HepG2 (cell line): ENCODE data around the gene MMP24OS. TPM values are rescaled to one million over a fixed set of nuclear protein-coding genes. Genes with fewer than 3 reads are reported as not detected.

ENCODE experiments used
- ATAC-seq: fragments of 200-7000 bp; cut with Tn5 transposase; 3 replicates; pipeline ENCODE4 v1.9.1; 2020; ENCODE audit warnings: mild to moderate bottlenecking, moderate library complexity
- BruUV-seq: library from RNA; stranded (reverse); fragments of 400-500 nt; replicated peaks from 2 replicates; lab custom pipeline; 2021; lab: Mats Ljungman, UMichigan
- CTCF ChIA-PET: fragments of 300-600 bp; formaldehyde crosslinking; extraction: SDS; loops from one replicate; lab custom pipeline; 2021; ENCODE audit warnings: low total read pairs, inconsistent platforms, low intra/inter-chr PET ratio; lab: Yijun Ruan, JAX
- POLR2A ChIA-PET: fragments of 350-600 bp; sonication (Branson Sonifier 250); formaldehyde crosslinking; loops from one replicate; lab custom pipeline; 2020; ENCODE audit warnings: antibody characterized with exemption, inconsistent platforms; lab: Yijun Ruan, JAX
- DNase-seq: peaks from one replicate; pipeline ENCODE4 v3.0.0-alpha.2; 2015; ENCODE audit warnings: low spot score
- FAIRE-seq: peaks from 3 replicates; lab custom pipeline; 2011; peaks lifted over from hg19 to GRCh38; lab: Jason Lieb, UNC
- H2AFZ ChIP-seq: one replicate; pipeline ENCODE4 v1.6.1; 2011; ENCODE audit warnings: low read length, inconsistent platforms
- H3K27ac ChIP-seq: fragments of 300-600 bp; 3 replicates; pipeline ENCODE4 v1.8.0; 2011; ENCODE audit warnings: mixed run types, mild to moderate bottlenecking, mixed read lengths, low read length, inconsistent platforms; ENCODE audit not compliant: insufficient read depth; ENCODE audit errors: extremely low read length
- H3K27me3 ChIP-seq, 2 experiments: fragments of 200-600 bp in 1 of 2; 2 replicates in 1 of 2; 3 replicates in 1 of 2; pipeline versions ENCODE4 v1.6.0 to v1.8.0; 2011; ENCODE audit warnings: low read length in 2 of 2, mild to moderate bottlenecking in 2 of 2, moderate library complexity in 2 of 2, inconsistent platforms in 1 of 2; ENCODE audit not compliant: insufficient read depth in 2 of 2, control insufficient read depth in 1 of 2
- H3K36me3 ChIP-seq, 2 experiments: fragments of 200-600 bp in 1 of 2; replicated peaks in 1 of 2; 2 replicates in 1 of 2; 3 replicates in 1 of 2; pipeline versions ENCODE4 v1.5.1 to v1.8.0; 2011; ENCODE audit warnings: low read length in 2 of 2, inconsistent platforms in 1 of 2; ENCODE audit not compliant: insufficient read depth in 2 of 2, control insufficient read depth in 1 of 2
- H3K4me1 ChIP-seq: 2 replicates; pipeline ENCODE4 v1.5.1; 2012; ENCODE audit warnings: low read length, inconsistent platforms; ENCODE audit not compliant: insufficient read depth
- H3K4me2 ChIP-seq: 2 replicates; pipeline ENCODE4 v1.6.0; 2011; ENCODE audit warnings: low read depth, low read length, inconsistent platforms
- H3K4me3 ChIP-seq, 3 experiments: fragments of 200-600 bp in 1 of 3; sonication (generic), shearing (Covaris generic) in 1 of 3; replicated peaks in 1 of 3; 2 replicates each; pipeline ENCODE4 v1.5.1; 2011 to 2016; ENCODE audit warnings: low read length in 3 of 3, inconsistent platforms in 2 of 3, low read depth in 2 of 3, mild to moderate bottlenecking in 2 of 3, control low read depth in 1 of 3, mixed read lengths in 1 of 3; ENCODE audit not compliant: insufficient read depth in 1 of 3
- H3K79me2 ChIP-seq: one replicate; pipeline ENCODE4 v1.6.1; 2011; ENCODE audit warnings: low read length, inconsistent platforms; ENCODE audit not compliant: insufficient read depth
- H3K9ac ChIP-seq: 2 replicates; pipeline ENCODE4 v1.6.0; 2011; ENCODE audit warnings: mild to moderate bottlenecking, low read depth, low read length, inconsistent platforms; ENCODE audit not compliant: insufficient read depth
- H3K9me3 ChIP-seq: 2 replicates; pipeline ENCODE4 v1.5.1; 2012; ENCODE audit warnings: mild to moderate bottlenecking, low read length
- H4K20me1 ChIP-seq: 2 replicates; pipeline ENCODE4 v1.6.0; 2011; ENCODE audit warnings: inconsistent platforms, mild to moderate bottlenecking, low read length, moderate library complexity; ENCODE audit not compliant: insufficient read depth
- ADNP ChIP-seq: sonication (generic); formaldehyde crosslinking; IDR thresholded peaks from 2 replicates; pipeline ENCODE4 v1.4.0; 2020; ENCODE audit warnings: missing genetic modification reagents
- AKAP8 ChIP-seq: sonication (generic); formaldehyde crosslinking; IDR thresholded peaks from 2 replicates; pipeline ENCODE4 v1.5.1; 2020; ENCODE audit warnings: mild to moderate bottlenecking, missing genetic modification reagents
- ARNT ChIP-seq: fragments of 450-650 bp; IDR thresholded peaks from 2 replicates; pipeline ENCODE4 v1.6.1; 2017
- BHLHE40 ChIP-seq: IDR thresholded peaks from 2 replicates; pipeline ENCODE4 v1.6.1; 2011; ENCODE audit warnings: low read length, improper control_type of control experiment
- CENPX ChIP-seq: sonication (generic); formaldehyde crosslinking; IDR thresholded peaks from 2 replicates; pipeline ENCODE4 v1.9.0; 2021; ENCODE audit warnings: mild to moderate bottlenecking, missing genetic modification reagents, moderate library complexity
- HMGA1 ChIP-seq: sonication (generic); formaldehyde crosslinking; conservative IDR thresholded peaks from 2 replicates; pipeline ENCODE4 v1.4.0; 2020; ENCODE audit warnings: missing genetic modification reagents
- IKZF5 ChIP-seq: IDR thresholded peaks from 2 replicates; pipeline ENCODE4 v1.6.1; 2018; ENCODE audit warnings: missing genetic modification reagents, mild to moderate bottlenecking, missing compliant biosample characterization
- MTERF4 ChIP-seq: sonication (generic); formaldehyde crosslinking; IDR thresholded peaks from 2 replicates; pipeline ENCODE4 v1.8.0; 2023; ENCODE audit warnings: mild to moderate bottlenecking, missing genetic modification reagents
- NR2F6 ChIP-seq, 2 experiments: IDR thresholded peaks; 2 replicates each; pipeline ENCODE4 v1.6.1; 2016; ENCODE audit warnings: antibody characterized with exemption in 1 of 2, mild to moderate bottlenecking in 1 of 2
- PAXIP1 ChIP-seq: sonication (generic); formaldehyde crosslinking; conservative IDR thresholded peaks from 2 replicates; pipeline ENCODE4 v1.4.0; 2020; ENCODE audit warnings: mild to moderate bottlenecking, missing genetic modification reagents, moderate library complexity
- PLRG1 ChIP-seq: fragments of 450-650 bp; conservative IDR thresholded peaks from 2 replicates; pipeline ENCODE4 v1.6.1; 2016
- RFXAP ChIP-seq: sonication (generic); formaldehyde crosslinking; IDR thresholded peaks from 2 replicates; pipeline ENCODE4 v1.4.0; 2020; ENCODE audit warnings: missing genetic modification reagents, borderline replicate concordance
- SNRNP70 ChIP-seq: fragments of 200-400 bp; formaldehyde crosslinking; IDR thresholded peaks from 2 replicates; pipeline ENCODE4 v1.6.1; 2017; ENCODE audit warnings: mild to moderate bottlenecking, low read depth, low read length, moderate library complexity
- THAP8 ChIP-seq: sonication (generic); formaldehyde crosslinking; IDR thresholded peaks from 2 replicates; pipeline ENCODE4 v1.5.1; 2020; ENCODE audit warnings: missing genetic modification reagents, mild to moderate bottlenecking, borderline replicate concordance
- TMF1 ChIP-seq: sonication (generic); formaldehyde crosslinking; IDR thresholded peaks from 2 replicates; pipeline ENCODE4 v1.8.1; 2022; ENCODE audit warnings: low read depth, missing genetic modification reagents
- ZFX ChIP-seq: sonication (generic); formaldehyde crosslinking; IDR thresholded peaks from 2 replicates; pipeline ENCODE4 v1.4.0; 2020; ENCODE audit warnings: mild to moderate bottlenecking, low read depth, missing genetic modification reagents, moderate library complexity
- ZNF101 ChIP-seq: sonication (generic); formaldehyde crosslinking; IDR thresholded peaks from 2 replicates; pipeline ENCODE4 v1.4.0; 2020; ENCODE audit warnings: mild to moderate bottlenecking, low read depth, missing genetic modification reagents, borderline replicate concordance
- ZNF335 ChIP-seq: sonication (generic); formaldehyde crosslinking; IDR thresholded peaks from 2 replicates; pipeline ENCODE4 v1.4.0; 2020; ENCODE audit warnings: missing genetic modification reagents
- ZNF670 ChIP-seq: sonication (generic); formaldehyde crosslinking; IDR thresholded peaks from 2 replicates; pipeline ENCODE4 v1.8.0; 2022; ENCODE audit warnings: mild to moderate bottlenecking, missing genetic modification reagents, borderline replicate concordance
- ZNF703 ChIP-seq: sonication (generic); formaldehyde crosslinking; IDR thresholded peaks from 2 replicates; pipeline ENCODE4 v1.5.1; 2020; ENCODE audit warnings: missing genetic modification reagents, mild to moderate bottlenecking, moderate library complexity, borderline replicate concordance
- ZSCAN30 ChIP-seq: sonication (generic); formaldehyde crosslinking; IDR thresholded peaks from 2 replicates; pipeline ENCODE4 v1.5.0; 2020; ENCODE audit warnings: mild to moderate bottlenecking, missing genetic modification reagents
- WGBS: methylation state at CpG from one replicate; pipeline ENCODE4 v1.1.6; 2017; ENCODE audit warnings: low lambda C conversion rate; 5-methylcytosine and 5-hydroxymethylcytosine counted together
- in situ Hi-C: cut with HindIII; loops from 2 replicates; pipeline ENCODE4 v1.10.0; 2017; ENCODE audit warnings: low pct_unique_long_range_greater_than_20kb; ENCODE audit not compliant: extremely low pct_ligation_motif_present
- intact Hi-C: fragments of 100-400 bp; cut with micrococcal nuclease; formaldehyde crosslinking; loops from one replicate; pipeline ENCODE4 v1.10.0; 2022; ENCODE audit not compliant: unreplicated experiment
- polyA plus RNA-seq, 8 experiments: library from polyadenylated mRNA; depleted of rRNA in 3 of 8; stranded (reverse) in 7 of 8; unstranded in 1 of 8; fragments of >200 nt; fragmentation: Illumina TruSeq in 4 of 8; extraction: Trizol in 4 of 8; gene quantifications; 2 replicates each; pipeline versions ENCODE4 v1.2.1 to v1.2.3, GENCODE V29; 2011 to 2016; ENCODE audit warnings: low read depth in 4 of 8, missing spikeins in 1 of 8, mixed read lengths in 1 of 8; ENCODE audit not compliant: insufficient read depth in 1 of 8
- total RNA-seq, 5 experiments: library from RNA; depleted of rRNA; stranded (reverse); fragments of >200 nt; fragmentation: Illumina TruSeq; extraction: Trizol; gene quantifications; 2 replicates each; pipeline ENCODE4 v1.2.3, GENCODE V29; 2016; ENCODE audit warnings: low read depth in 1 of 5

Gene MMP24OS
- total and polyA plus RNA-seq, 2 of the 13 experiments (the other 11 are each of a cell fraction or from before 2014, with no cell fraction given) = 6.0 to 8.5 TPM

- no peaks in the 10 kb centered on the region for H3K79me2 ChIP-seq
- peaks cover 51% of the 10 kb centered on the region for H3K4me1 ChIP-seq
- peak overlapping the region; percentile 7 for H3K9ac ChIP-seq
- H3K9me3 ChIP-seq = no peaks in the 10 kb centered on the region
- no peak for DNase-seq
- H3K4me3 ChIP-seq = peak overlapping the region in 1 of 3 experiments; percentile 15; a peak in 1 of 6 replicates
- TSS peak; percentile 37 for BruUV-seq
- H3K27me3 ChIP-seq = no peaks in the 10 kb centered on the region
- no peak for FAIRE-seq
- intact Hi-C loops = loop anchor here (1.0 kb wide), 1 partner anchor 19 kb away; no protein-coding TSS in a partner anchor
- CTCF ChIA-PET = interaction anchor here (6.9 kb wide), 1 partner anchor 22 kb away, joined by 204 read pairs; no protein-coding TSS in a partner anchor
- peak overlapping the region; percentile 74 for H3K27ac ChIP-seq
- 33% methylated on average over 3 of the region's 3 CpGs for WGBS
- POLR2A ChIA-PET = interaction anchor here (0.8 to 3.9 kb wide), 17 partner anchors 9 to 291 kb away, joined by 3 to 78 read pairs (median 5); partner anchors contain the start of genes CEP250 and EIF6
- in situ Hi-C loops = no loop called here
- peak; percentile 64 for ATAC-seq
- H3K4me2 ChIP-seq = peak overlapping the region; percentile 54
- no peaks in the 10 kb centered on the region for H4K20me1 ChIP-seq
- no peaks in the 10 kb centered on the region for H3K36me3 ChIP-seq
- H2AFZ ChIP-seq = no peak overlapping the region
- TF ChIP-seq TMF1 = no peak
- TF ChIP-seq ZNF101 (CRISPR knock-in tag) = peak; percentile 31; the same call in 1 of the 2 replicates
- TF ChIP-seq ZNF703 (CRISPR knock-in tag) = no peak
- 0 out of 2 replicates have a peak, but pooled peaks have one; percentile 19 for TF ChIP-seq AKAP8 (CRISPR knock-in tag)
- no peak for TF ChIP-seq SNRNP70
- TF ChIP-seq RFXAP (CRISPR knock-in tag) = no peak
- TF ChIP-seq ADNP (CRISPR knock-in tag) = no peak
- no peak for TF ChIP-seq ZNF670 (CRISPR knock-in tag)
- no peak for TF ChIP-seq PLRG1
- TF ChIP-seq IKZF5 (CRISPR knock-in tag) = no peak
- TF ChIP-seq ZNF335 (CRISPR knock-in tag) = no peak
- TF ChIP-seq NR2F6 (IDR thresholded peaks at IDR 0.05) = no peak
- TF ChIP-seq NR2F6 (CRISPR knock-in tag; IDR thresholded peaks at IDR 0.05) = no peak
- no peak for TF ChIP-seq THAP8 (CRISPR knock-in tag)
- no peak for TF ChIP-seq ZFX (CRISPR knock-in tag)
- TF ChIP-seq CENPX (CRISPR knock-in tag) = no peak
- no peak for TF ChIP-seq HMGA1
- TF ChIP-seq PAXIP1 (CRISPR knock-in tag) = no peak
- TF ChIP-seq MTERF4 (CRISPR knock-in tag) = 0 out of 2 replicates have a peak, but pooled peaks have one; percentile 71
- no peak for TF ChIP-seq ZSCAN30 (CRISPR knock-in tag)
- TF ChIP-seq BHLHE40 = no peak
- no peak for TF ChIP-seq ARNT
Measured at GRCh38 chr20:35326740-35327073, 48.8 kb upstream of the MMP24OS start.
